ENCODE data around the gene ZNF595.
"Not testable (repeated sequence)": the region's sequence is repeated elsewhere in the genome, so short reads cannot be mapped to it uniquely, and the experiment has no call there.

ZNF595 gene

GRCh38 chr4:43375-43774 lies 9.7 kb upstream of the ZNF595 start:
- H3K36me3 ChIP-seq; H3K4me1 ChIP-seq; DNase-seq; H3K4me3 ChIP-seq (ENCODE audit: low read depth, low read length); H3K27me3 ChIP-seq; H3K9me3 ChIP-seq: not testable (repeated sequence)

- H3K4me1 ChIP-seq; H3K9me3 ChIP-seq; DNase-seq; H3K4me3 ChIP-seq (ENCODE audit: low read depth, low read length); H3K27me3 ChIP-seq; H3K36me3 ChIP-seq: not testable (repeated sequence)
These were observed 1.9 kb upstream of the ZNF595 start for GRCh38 chr4:51253-51652.

GRCh38 chr4:51655-52277 lies 1.4 kb upstream of the ZNF595 start:
- not testable (repeated sequence) for H3K27me3 ChIP-seq; DNase-seq; H3K4me3 ChIP-seq (ENCODE audit: low read depth, low read length); H3K4me1 ChIP-seq; H3K9me3 ChIP-seq; H3K36me3 ChIP-seq

GRCh38 chr4:53521-53920 lies 400 bp downstream of the ZNF595 start:
- not testable (repeated sequence) for H3K27me3 ChIP-seq, H3K4me1 ChIP-seq, DNase-seq, H3K9me3 ChIP-seq, H3K36me3 ChIP-seq
- peak overlapping the region; percentile 34; the same call in 1 of the 2 replicates for H3K4me3 ChIP-seq (ENCODE audit: low read depth, low read length)

- H3K4me3 ChIP-seq (ENCODE audit: low read depth, low read length); H3K27me3 ChIP-seq; H3K36me3 ChIP-seq; H3K9me3 ChIP-seq; H3K4me1 ChIP-seq; DNase-seq: not testable (repeated sequence)
These were observed 11.6 kb downstream of the ZNF595 start for GRCh38 chr4:64733-65132.

GRCh38 chr4:71830-72229 lies 18.7 kb downstream of the ZNF595 start:
- no peak for DNase-seq
- no peaks in the 10 kb centered on the region for H3K27me3 ChIP-seq
- H3K4me1 ChIP-seq: no peaks in the 10 kb centered on the region
- no peak for TF ChIP-seq CTCF (IDR thresholded peaks at IDR 0.05; ENCODE audit: low read depth, low read length)
- peaks cover 13% of the 10 kb centered on the region for H3K36me3 ChIP-seq
- no peak overlapping the region for H3K4me3 ChIP-seq (ENCODE audit: low read depth, low read length)
- H3K9me3 ChIP-seq: peaks cover 7% of the 10 kb centered on the region

GRCh38 chr4:85951-86350 lies 32.8 kb downstream of the ZNF595 start:
- H3K36me3 ChIP-seq: peaks cover 12% of the 10 kb centered on the region
- H3K27me3 ChIP-seq: no peaks in the 10 kb centered on the region
- no peaks in the 10 kb centered on the region; the same call in 1 of the 2 replicates for H3K9me3 ChIP-seq

GRCh38 chr4:86559-87324 lies 33.6 kb downstream of the ZNF595 start:
- H3K4me3 ChIP-seq (ENCODE audit: low read depth, low read length); H3K9me3 ChIP-seq; DNase-seq; H3K27me3 ChIP-seq; H3K4me1 ChIP-seq: not testable (repeated sequence)
- H3K36me3 ChIP-seq: peaks cover 12% of the 10 kb centered on the region

More at GRCh38 chr4:85951-86350, 32.8 kb downstream of the ZNF595 start:
- TF ChIP-seq CTCF (IDR thresholded peaks at IDR 0.05; ENCODE audit: low read depth, low read length): no peak
- DNase-seq: no peak
- Histone ChIP-seq H3K4me1 (no peaks in the 10 kb centered on the region), H3K4me3 (ENCODE audit: low read depth, low read length) (no peak overlapping the region)

- Histone ChIP-seq H3K4me1 (no peaks in the 10 kb centered on the region), H3K4me3 (ENCODE audit: low read depth, low read length) (no peak overlapping the region), H3K27me3 (no peaks in the 10 kb centered on the region), H3K9me3 (no peaks in the 10 kb centered on the region; the same call in 1 of the 2 replicates), H3K36me3 (no peaks in the 10 kb centered on the region)
- TF ChIP-seq CTCF (IDR thresholded peaks at IDR 0.05; ENCODE audit: low read depth, low read length): no peak
- no peak for DNase-seq
These were observed 45.3 kb downstream of the ZNF595 start for GRCh38 chr4:98386-98785.
